HepG2 (cell line): Measurements from ENCODE around the gene DPH2. TPM values are rescaled to one million over a fixed set of nuclear protein-coding genes. Genes with fewer than 3 reads are reported as not detected.

Source experiments
- ATAC-seq: fragments of 200-7000 bp; cut with Tn5 transposase; 3 replicates; pipeline ENCODE4 v1.9.1; 2020; ENCODE audit warnings: mild to moderate bottlenecking, moderate library complexity
- BruUV-seq: library from RNA; stranded (reverse); fragments of 400-500 nt; replicated peaks from 2 replicates; lab custom pipeline; 2021; lab: Mats Ljungman, UMichigan
- CTCF ChIA-PET: fragments of 300-600 bp; formaldehyde crosslinking; extraction: SDS; loops from one replicate; lab custom pipeline; 2021; ENCODE audit warnings: low total read pairs, inconsistent platforms, low intra/inter-chr PET ratio; lab: Yijun Ruan, JAX
- POLR2A ChIA-PET: fragments of 350-600 bp; sonication (Branson Sonifier 250); formaldehyde crosslinking; loops from one replicate; lab custom pipeline; 2020; ENCODE audit warnings: antibody characterized with exemption, inconsistent platforms; lab: Yijun Ruan, JAX
- DNase-seq: peaks from one replicate; pipeline ENCODE4 v3.0.0-alpha.2; 2015; ENCODE audit warnings: low spot score
- FAIRE-seq: peaks from 3 replicates; lab custom pipeline; 2011; peaks lifted over from hg19 to GRCh38; lab: Jason Lieb, UNC
- H2AFZ ChIP-seq: one replicate; pipeline ENCODE4 v1.6.1; 2011; ENCODE audit warnings: low read length, inconsistent platforms
- H3K27ac ChIP-seq: fragments of 300-600 bp; 3 replicates; pipeline ENCODE4 v1.8.0; 2011; ENCODE audit warnings: mixed run types, mild to moderate bottlenecking, mixed read lengths, low read length, inconsistent platforms; ENCODE audit not compliant: insufficient read depth; ENCODE audit errors: extremely low read length
- H3K27me3 ChIP-seq, 2 experiments: fragments of 200-600 bp in 1 of 2; 2 replicates in 1 of 2; 3 replicates in 1 of 2; pipeline versions ENCODE4 v1.6.0 to v1.8.0; 2011; ENCODE audit warnings: low read length in 2 of 2, mild to moderate bottlenecking in 2 of 2, moderate library complexity in 2 of 2, inconsistent platforms in 1 of 2; ENCODE audit not compliant: insufficient read depth in 2 of 2, control insufficient read depth in 1 of 2
- H3K36me3 ChIP-seq, 2 experiments: fragments of 200-600 bp in 1 of 2; replicated peaks in 1 of 2; 2 replicates in 1 of 2; 3 replicates in 1 of 2; pipeline versions ENCODE4 v1.5.1 to v1.8.0; 2011; ENCODE audit warnings: low read length in 2 of 2, inconsistent platforms in 1 of 2; ENCODE audit not compliant: insufficient read depth in 2 of 2, control insufficient read depth in 1 of 2
- H3K4me1 ChIP-seq: 2 replicates; pipeline ENCODE4 v1.5.1; 2012; ENCODE audit warnings: low read length, inconsistent platforms; ENCODE audit not compliant: insufficient read depth
- H3K4me2 ChIP-seq: 2 replicates; pipeline ENCODE4 v1.6.0; 2011; ENCODE audit warnings: low read depth, low read length, inconsistent platforms
- H3K4me3 ChIP-seq, 3 experiments: fragments of 200-600 bp in 1 of 3; sonication (generic), shearing (Covaris generic) in 1 of 3; replicated peaks in 1 of 3; 2 replicates each; pipeline ENCODE4 v1.5.1; 2011 to 2016; ENCODE audit warnings: low read length in 3 of 3, inconsistent platforms in 2 of 3, low read depth in 2 of 3, mild to moderate bottlenecking in 2 of 3, control low read depth in 1 of 3, mixed read lengths in 1 of 3; ENCODE audit not compliant: insufficient read depth in 1 of 3
- H3K79me2 ChIP-seq: one replicate; pipeline ENCODE4 v1.6.1; 2011; ENCODE audit warnings: low read length, inconsistent platforms; ENCODE audit not compliant: insufficient read depth
- H3K9ac ChIP-seq: 2 replicates; pipeline ENCODE4 v1.6.0; 2011; ENCODE audit warnings: mild to moderate bottlenecking, low read depth, low read length, inconsistent platforms; ENCODE audit not compliant: insufficient read depth
- H3K9me3 ChIP-seq: 2 replicates; pipeline ENCODE4 v1.5.1; 2012; ENCODE audit warnings: mild to moderate bottlenecking, low read length
- H4K20me1 ChIP-seq: 2 replicates; pipeline ENCODE4 v1.6.0; 2011; ENCODE audit warnings: inconsistent platforms, mild to moderate bottlenecking, low read length, moderate library complexity; ENCODE audit not compliant: insufficient read depth
- CCAR2 ChIP-seq: fragments of 200-400 bp; formaldehyde crosslinking; optimal IDR thresholded peaks from 2 replicates; pipeline ENCODE3; 2018; ENCODE audit warnings: low read depth, mild to moderate bottlenecking, low read length, moderate library complexity
- EED ChIP-seq: sonication (generic); formaldehyde crosslinking; IDR thresholded peaks from 2 replicates; pipeline ENCODE4 v1.5.0; 2020; ENCODE audit warnings: mild to moderate bottlenecking, missing genetic modification reagents
- KAT2B ChIP-seq: fragments of 150-350 bp; IDR thresholded peaks from 2 replicates; pipeline ENCODE4 v1.6.1; 2014; ENCODE audit warnings: low read depth, low read length, borderline replicate concordance
- MLLT10 ChIP-seq: sonication (generic); formaldehyde crosslinking; IDR thresholded peaks from 2 replicates; pipeline ENCODE4 v1.4.0; 2020; ENCODE audit warnings: missing genetic modification reagents
- NR1H2 ChIP-seq: sonication (generic); formaldehyde crosslinking; IDR thresholded peaks from 2 replicates; pipeline ENCODE4 v1.8.1; 2022; ENCODE audit warnings: low read depth, missing genetic modification reagents, borderline replicate concordance
- PRPF4 ChIP-seq: fragments of 200-400 bp; formaldehyde crosslinking; IDR thresholded peaks from 2 replicates; pipeline ENCODE4 v1.6.1; 2016; ENCODE audit warnings: low read length, low read depth; ENCODE audit not compliant: poor library complexity, severe bottlenecking
- RARA ChIP-seq: IDR thresholded peaks from 2 replicates; pipeline ENCODE4 v1.6.1; 2016; ENCODE audit warnings: missing genetic modification reagents, missing compliant biosample characterization
- U2AF2 ChIP-seq: fragments of 200-400 bp; formaldehyde crosslinking; IDR thresholded peaks from 2 replicates; pipeline ENCODE4 v1.6.1; 2017; ENCODE audit warnings: low read depth, mild to moderate bottlenecking, low read length
- ZNF138 ChIP-seq: sonication (generic); formaldehyde crosslinking; IDR thresholded peaks from 2 replicates; pipeline ENCODE4 v1.5.0; 2020; ENCODE audit warnings: mild to moderate bottlenecking, low read depth, missing genetic modification reagents
- ZNF777 ChIP-seq: sonication (generic); formaldehyde crosslinking; IDR thresholded peaks from 2 replicates; pipeline ENCODE4 v1.4.0; 2020; ENCODE audit warnings: missing genetic modification reagents
- WGBS: methylation state at CpG from one replicate; pipeline ENCODE4 v1.1.6; 2017; ENCODE audit warnings: low lambda C conversion rate; 5-methylcytosine and 5-hydroxymethylcytosine counted together
- in situ Hi-C: cut with HindIII; loops from 2 replicates; pipeline ENCODE4 v1.10.0; 2017; ENCODE audit warnings: low pct_unique_long_range_greater_than_20kb; ENCODE audit not compliant: extremely low pct_ligation_motif_present
- intact Hi-C: fragments of 100-400 bp; cut with micrococcal nuclease; formaldehyde crosslinking; loops from one replicate; pipeline ENCODE4 v1.10.0; 2022; ENCODE audit not compliant: unreplicated experiment
- polyA plus RNA-seq, 8 experiments: library from polyadenylated mRNA; depleted of rRNA in 3 of 8; stranded (reverse) in 7 of 8; unstranded in 1 of 8; fragments of >200 nt; fragmentation: Illumina TruSeq in 4 of 8; extraction: Trizol in 4 of 8; gene quantifications; 2 replicates each; pipeline versions ENCODE4 v1.2.1 to v1.2.3, GENCODE V29; 2011 to 2016; ENCODE audit warnings: low read depth in 4 of 8, missing spikeins in 1 of 8, mixed read lengths in 1 of 8; ENCODE audit not compliant: insufficient read depth in 1 of 8
- total RNA-seq, 5 experiments: library from RNA; depleted of rRNA; stranded (reverse); fragments of >200 nt; fragmentation: Illumina TruSeq; extraction: Trizol; gene quantifications; 2 replicates each; pipeline ENCODE4 v1.2.3, GENCODE V29; 2016; ENCODE audit warnings: low read depth in 1 of 5
- TF ChIP-seq, protein P1 (sequence below): sonication (generic); formaldehyde crosslinking; IDR thresholded peaks from 2 replicates; pipeline ENCODE4 v1.5.0; 2020; ENCODE audit warnings: mild to moderate bottlenecking, missing genetic modification reagents
- TF ChIP-seq, protein P2 (sequence below): sonication (generic); formaldehyde crosslinking; IDR thresholded peaks from 2 replicates; pipeline ENCODE4 v1.4.0; 2020; ENCODE audit warnings: missing genetic modification reagents
- TF ChIP-seq, protein P3 (sequence below): sonication (generic); formaldehyde crosslinking; IDR thresholded peaks from 2 replicates; pipeline ENCODE4 v1.9.0; 2022; ENCODE audit warnings: low read depth, missing genetic modification reagents

The DPH2 gene
- total and polyA plus RNA-seq, 2 of the 13 experiments (the other 11 are each of a cell fraction or from before 2014, with no cell fraction given) = 32.2 to 38.3 TPM

DNA sequence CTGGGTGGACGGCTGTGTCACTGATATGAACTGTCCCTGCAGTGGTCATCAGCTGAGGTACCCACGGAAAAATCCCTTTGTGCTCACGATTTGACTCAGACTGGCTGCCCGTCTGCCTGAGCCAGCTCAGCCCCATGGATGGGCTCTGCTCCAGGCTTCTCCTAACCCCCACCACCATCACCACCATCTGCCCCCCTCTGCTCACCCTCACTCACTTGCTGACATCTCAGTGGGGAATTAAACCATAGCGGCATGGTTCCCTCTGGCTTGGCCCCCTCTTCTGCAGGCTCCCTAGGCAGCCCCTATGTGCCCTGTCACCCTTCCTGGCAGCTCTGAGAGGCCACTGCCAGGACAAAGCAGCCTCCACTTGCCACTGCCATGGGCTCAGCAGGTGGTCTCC, 44.1 kb downstream of the DPH2 start:
- TF ChIP-seq ZNF777 (CRISPR knock-in tag) (no peak), CCAR2 (no peak), MLLT10 (CRISPR knock-in tag) (no peak), NR1H2 (CRISPR knock-in tag) (no peak), KAT2B (no peak), ZNF138 (CRISPR knock-in tag) (no peak), RARA (CRISPR knock-in tag) (no peak), PRPF4 (no peak), U2AF2 (no peak), EED (CRISPR knock-in tag) (no peak)
- TF ChIP-seq, protein P1, sequence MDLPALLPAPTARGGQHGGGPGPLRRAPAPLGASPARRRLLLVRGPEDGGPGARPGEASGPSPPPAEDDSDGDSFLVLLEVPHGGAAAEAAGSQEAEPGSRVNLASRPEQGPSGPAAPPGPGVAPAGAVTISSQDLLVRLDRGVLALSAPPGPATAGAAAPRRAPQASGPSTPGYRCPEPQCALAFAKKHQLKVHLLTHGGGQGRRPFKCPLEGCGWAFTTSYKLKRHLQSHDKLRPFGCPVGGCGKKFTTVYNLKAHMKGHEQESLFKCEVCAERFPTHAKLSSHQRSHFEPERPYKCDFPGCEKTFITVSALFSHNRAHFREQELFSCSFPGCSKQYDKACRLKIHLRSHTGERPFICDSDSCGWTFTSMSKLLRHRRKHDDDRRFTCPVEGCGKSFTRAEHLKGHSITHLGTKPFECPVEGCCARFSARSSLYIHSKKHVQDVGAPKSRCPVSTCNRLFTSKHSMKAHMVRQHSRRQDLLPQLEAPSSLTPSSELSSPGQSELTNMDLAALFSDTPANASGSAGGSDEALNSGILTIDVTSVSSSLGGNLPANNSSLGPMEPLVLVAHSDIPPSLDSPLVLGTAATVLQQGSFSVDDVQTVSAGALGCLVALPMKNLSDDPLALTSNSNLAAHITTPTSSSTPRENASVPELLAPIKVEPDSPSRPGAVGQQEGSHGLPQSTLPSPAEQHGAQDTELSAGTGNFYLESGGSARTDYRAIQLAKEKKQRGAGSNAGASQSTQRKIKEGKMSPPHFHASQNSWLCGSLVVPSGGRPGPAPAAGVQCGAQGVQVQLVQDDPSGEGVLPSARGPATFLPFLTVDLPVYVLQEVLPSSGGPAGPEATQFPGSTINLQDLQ (CRISPR knock-in tag) = no peak
- TF ChIP-seq, protein P2, sequence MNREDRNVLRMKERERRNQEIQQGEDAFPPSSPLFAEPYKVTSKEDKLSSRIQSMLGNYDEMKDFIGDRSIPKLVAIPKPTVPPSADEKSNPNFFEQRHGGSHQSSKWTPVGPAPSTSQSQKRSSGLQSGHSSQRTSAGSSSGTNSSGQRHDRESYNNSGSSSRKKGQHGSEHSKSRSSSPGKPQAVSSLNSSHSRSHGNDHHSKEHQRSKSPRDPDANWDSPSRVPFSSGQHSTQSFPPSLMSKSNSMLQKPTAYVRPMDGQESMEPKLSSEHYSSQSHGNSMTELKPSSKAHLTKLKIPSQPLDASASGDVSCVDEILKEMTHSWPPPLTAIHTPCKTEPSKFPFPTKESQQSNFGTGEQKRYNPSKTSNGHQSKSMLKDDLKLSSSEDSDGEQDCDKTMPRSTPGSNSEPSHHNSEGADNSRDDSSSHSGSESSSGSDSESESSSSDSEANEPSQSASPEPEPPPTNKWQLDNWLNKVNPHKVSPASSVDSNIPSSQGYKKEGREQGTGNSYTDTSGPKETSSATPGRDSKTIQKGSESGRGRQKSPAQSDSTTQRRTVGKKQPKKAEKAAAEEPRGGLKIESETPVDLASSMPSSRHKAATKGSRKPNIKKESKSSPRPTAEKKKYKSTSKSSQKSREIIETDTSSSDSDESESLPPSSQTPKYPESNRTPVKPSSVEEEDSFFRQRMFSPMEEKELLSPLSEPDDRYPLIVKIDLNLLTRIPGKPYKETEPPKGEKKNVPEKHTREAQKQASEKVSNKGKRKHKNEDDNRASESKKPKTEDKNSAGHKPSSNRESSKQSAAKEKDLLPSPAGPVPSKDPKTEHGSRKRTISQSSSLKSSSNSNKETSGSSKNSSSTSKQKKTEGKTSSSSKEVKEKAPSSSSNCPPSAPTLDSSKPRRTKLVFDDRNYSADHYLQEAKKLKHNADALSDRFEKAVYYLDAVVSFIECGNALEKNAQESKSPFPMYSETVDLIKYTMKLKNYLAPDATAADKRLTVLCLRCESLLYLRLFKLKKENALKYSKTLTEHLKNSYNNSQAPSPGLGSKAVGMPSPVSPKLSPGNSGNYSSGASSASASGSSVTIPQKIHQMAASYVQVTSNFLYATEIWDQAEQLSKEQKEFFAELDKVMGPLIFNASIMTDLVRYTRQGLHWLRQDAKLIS (CRISPR knock-in tag) = no peak
- TF ChIP-seq, protein P3, sequence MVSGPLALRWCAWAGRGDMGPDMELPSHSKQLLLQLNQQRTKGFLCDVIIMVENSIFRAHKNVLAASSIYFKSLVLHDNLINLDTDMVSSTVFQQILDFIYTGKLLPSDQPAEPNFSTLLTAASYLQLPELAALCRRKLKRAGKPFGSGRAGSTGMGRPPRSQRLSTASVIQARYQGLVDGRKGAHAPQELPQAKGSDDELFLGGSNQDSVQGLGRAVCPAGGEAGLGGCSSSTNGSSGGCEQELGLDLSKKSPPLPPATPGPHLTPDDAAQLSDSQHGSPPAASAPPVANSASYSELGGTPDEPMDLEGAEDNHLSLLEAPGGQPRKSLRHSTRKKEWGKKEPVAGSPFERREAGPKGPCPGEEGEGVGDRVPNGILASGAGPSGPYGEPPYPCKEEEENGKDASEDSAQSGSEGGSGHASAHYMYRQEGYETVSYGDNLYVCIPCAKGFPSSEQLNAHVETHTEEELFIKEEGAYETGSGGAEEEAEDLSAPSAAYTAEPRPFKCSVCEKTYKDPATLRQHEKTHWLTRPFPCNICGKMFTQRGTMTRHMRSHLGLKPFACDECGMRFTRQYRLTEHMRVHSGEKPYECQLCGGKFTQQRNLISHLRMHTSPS (CRISPR knock-in tag) = no peak
- no peak for ATAC-seq
- no peaks in the 10 kb centered on the region for H3K27me3 ChIP-seq
- ChIA-PET POLR2A (interaction anchor here (1.1 to 1.7 kb wide), 2 partner anchors 8 to 17 kb away, joined by 4 to 7 read pairs; partner anchors contain the start of gene SLC6A9), CTCF (no interaction called here)
- DNase-seq = no peak
- H3K27ac ChIP-seq = no peak overlapping the region
- peaks cover 64% of the 10 kb centered on the region for H3K4me1 ChIP-seq
- H3K9me3 ChIP-seq = no peaks in the 10 kb centered on the region
- no peaks in the 10 kb centered on the region for H4K20me1 ChIP-seq
- BruUV-seq = no TSS peak
- intact Hi-C loops (no loop called here), in situ Hi-C loops (no loop called here)
- no peaks in the 10 kb centered on the region for H3K79me2 ChIP-seq
- no peak overlapping the region for H3K4me2 ChIP-seq
- H3K36me3 ChIP-seq = no peaks in the 10 kb centered on the region; a peak in 2 of 5 replicates
- WGBS = 86% methylated on average over 5 of the region's 5 CpGs
- H3K4me3 ChIP-seq = no peak overlapping the region
- H2AFZ ChIP-seq = no peak overlapping the region
- no peak for FAIRE-seq
- no peak overlapping the region for H3K9ac ChIP-seq
